ENCODE measurements around the gene ABCC11.

- TF ChIP-seq GATA2 (IDR thresholded peaks at IDR 0.05; ENCODE audit: low read depth, low read length) (no peak), GATA3 (IDR thresholded peaks at IDR 0.05; ENCODE audit: low read depth, low read length) (no peak)
These were observed 39.9 kb upstream of the ABCC11 start for GRCh38 chr16:48287239-48287638.

Measured in SH-SY5Y (cell line).